NCI-H82 treated with DMSO at 0.1 percent for 48 hours (cell line): ENCODE data around the gene ADGRF3.
"Not testable (repeated sequence)": the region's sequence is repeated elsewhere in the genome, so short reads cannot be mapped to it uniquely, and the experiment has no call there.

Experiments
- DNase-seq: peaks from one replicate; lab custom pipeline; 2025; ENCODE audit not compliant: unreplicated experiment; lab: John Stamatoyannopoulos, UW

The ADGRF3 gene

DNA sequence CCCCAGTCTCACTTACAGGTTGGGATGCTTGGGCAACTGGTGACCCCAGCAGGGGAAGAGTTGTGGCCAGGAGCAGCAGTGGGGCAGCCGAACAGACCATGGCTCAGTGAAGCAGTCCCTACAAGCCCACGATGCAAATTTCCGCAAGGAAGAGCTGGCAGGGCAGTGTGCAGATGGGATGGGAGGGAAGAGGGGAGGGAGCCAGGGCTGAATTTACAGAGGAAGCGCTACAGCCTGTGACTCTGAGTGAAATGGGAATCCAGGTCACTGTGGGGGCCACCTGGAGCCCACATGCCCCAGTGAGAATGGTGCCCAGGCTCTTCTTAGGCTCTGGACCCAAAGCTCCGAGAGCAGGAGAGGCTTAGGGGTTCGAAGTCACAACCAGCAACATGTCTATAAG, 27.6 kb downstream of the ADGRF3 start:
- no peak for DNase-seq

DNA sequence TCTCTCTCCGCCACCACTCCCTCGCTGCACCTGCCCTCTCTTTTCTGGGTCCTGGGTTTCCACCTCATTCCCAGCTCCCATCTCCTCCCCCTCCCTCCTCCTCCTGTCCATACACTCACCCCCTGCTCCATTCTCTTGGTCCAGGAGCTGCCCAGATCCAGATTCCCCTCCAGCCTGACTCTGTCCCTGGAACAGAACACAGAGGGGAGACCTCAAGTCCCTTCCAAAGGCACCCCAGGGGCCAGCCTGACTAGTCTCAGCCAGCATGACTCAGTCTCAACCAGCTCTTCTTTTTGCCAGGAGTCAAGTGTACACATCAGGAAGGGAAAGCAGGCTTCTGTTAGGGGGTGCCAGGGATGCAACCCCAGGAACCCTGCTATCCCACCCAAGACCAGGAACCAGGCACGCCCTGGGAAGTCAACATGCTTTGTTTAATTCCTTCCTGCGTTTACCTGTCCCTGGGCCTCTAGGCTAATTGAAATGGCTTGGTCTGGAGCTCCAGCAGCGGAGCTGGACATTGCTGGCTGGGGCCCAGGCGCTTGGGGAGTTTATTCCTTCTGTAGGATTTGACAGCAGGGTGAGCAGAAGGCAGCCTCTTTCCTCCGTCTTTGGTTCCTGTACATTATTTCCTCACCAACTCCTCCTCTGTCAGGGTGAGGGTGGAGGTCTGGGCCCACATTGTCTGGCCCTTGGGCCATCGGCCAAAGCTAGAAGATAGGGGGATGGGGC, 29.0 kb downstream of the ADGRF3 start:
- no peak for DNase-seq

DNA sequence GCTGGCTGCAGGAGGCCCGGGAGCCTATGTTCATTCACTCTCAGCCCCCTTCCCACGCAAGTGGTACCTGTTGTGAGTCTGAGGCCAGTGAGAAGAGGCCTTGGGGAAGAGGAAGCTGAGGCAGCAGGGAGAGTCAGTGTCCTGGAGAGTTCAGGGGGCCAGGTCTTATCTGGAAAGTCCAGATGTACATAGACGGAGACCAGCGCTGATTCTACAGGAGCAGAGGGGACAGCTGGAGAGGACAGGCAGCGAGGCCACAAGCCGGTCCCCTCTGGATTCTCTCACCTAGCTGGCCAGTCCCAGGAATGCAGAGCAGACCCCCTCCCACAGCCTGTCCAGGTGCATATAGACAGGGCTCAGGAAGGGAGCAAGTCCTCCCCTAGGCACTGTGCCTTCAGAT, 29.7 kb downstream of the ADGRF3 start:
- no peak for DNase-seq

DNA sequence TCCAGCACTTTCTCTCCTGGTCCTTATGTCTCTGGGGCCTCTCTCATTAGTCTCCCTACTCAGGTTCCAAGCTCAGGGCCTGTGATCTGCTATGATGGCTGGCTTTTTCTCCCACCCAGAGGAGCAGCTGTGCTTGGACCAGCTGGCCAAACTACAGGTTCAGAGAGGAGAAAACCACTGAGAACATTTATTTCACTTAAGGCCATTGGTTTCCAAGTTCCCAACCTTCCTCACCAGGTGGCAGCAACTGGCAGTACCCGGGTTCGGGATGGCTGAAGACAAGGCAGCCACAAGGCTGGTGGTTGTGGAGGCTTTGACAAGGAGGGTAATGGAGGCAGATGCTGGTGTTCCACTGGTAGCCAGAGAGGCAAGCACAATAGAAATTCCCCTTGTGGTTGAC, 30.5 kb downstream of the ADGRF3 start:
- DNase-seq, result no peak

DNA sequence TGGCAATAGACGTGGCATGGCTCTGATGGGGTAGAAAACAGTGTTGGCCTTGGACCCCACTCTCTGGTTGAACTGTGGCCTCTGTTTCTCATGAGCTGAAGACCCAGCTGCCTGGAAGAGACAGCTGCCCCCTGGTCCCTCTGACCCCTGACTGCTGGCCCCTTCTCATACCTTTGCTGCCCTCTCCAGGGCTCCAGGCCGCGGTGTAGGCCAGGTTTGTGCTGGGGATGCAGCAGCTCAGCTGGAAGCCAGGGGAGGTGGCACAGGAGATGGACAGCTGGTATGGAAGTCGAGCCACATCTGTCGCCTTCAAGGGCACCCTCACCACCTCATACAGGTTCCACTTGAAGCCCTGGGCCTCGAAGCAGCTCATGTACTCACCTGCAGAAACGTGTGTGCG, 32.3 kb downstream of the ADGRF3 start:
- DNase-seq, result no peak

DNA sequence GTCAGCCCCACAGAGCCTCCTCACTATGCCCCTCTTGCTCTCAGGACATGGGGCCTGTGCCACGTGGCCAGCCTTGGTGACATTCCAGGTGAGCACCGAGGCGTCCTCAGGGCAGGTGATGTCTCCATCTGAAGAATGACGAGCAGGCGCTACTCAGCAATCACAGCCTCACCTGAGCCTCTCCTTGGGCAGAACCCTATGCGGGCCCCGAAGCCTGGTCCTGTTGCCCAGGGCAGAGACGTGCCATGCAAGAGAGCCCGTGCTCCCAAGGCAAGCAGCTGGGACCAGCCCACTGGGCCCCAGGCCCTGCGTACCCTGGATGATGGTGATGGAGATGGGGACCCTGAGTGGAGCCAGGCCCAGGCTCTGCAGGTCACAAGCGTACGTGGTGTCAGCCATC, 33.1 kb downstream of the ADGRF3 start:
- DNase-seq, result no peak

DNA sequence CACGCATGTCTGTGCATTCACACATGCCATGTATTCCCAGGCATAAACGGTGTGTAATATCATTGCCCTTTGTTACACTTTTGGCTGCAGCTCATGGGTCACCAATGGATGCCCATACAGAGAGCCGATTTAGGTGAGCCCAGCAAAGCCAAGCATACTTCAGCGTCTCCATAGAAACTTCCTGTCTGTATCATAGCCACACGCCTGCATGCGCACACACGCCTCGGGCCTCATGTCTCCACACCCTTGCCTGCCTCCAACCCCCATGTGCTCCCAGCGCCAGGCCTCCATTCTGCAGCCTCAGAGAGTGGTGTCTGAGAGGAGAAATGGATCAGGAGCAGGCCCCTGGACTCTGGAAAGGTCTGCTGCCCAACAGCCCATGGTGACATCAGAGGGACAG, 34.1 kb downstream of the ADGRF3 start:
- DNase-seq, result no peak

DNA sequence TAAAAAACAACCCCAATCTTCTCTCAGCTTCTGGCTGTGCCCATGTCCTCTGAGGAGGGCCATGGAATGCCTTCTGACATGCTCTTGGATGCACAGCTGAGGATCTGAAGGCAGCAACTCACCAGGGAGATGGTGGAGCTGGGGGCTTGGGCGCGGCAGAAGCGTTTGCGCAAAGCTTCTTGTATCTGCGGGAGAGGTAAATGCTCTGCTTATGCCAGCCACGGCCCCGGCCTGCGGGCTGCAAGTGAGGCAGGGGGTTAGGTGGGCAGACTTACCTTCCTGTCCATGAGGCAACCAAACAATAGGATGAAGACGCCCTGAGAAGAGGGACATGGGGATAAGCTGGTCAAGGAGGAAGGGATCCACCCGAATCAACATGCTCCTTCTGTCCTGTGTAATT, 36.7 kb downstream of the ADGRF3 start:
- no peak for DNase-seq

DNA sequence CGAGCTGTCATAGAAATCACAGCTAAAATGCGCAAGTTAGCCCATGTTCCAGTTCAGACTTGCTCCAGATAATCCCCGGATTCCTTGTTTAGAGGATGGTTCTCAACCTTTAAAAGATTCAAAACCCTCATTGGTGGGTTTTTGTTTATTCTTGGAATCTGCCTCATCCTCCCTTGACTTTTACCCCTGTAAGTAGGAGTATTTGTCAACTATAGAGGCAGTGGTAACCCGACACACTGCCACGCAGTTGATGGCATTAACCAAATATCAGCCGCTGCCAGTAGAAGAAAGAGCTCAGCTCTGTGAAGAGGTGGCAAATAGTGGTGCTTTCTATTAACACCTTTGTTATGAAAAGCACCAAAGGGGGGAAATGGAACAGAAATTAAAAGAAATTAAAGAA, 41.0 kb downstream of the ADGRF3 start:
- no peak for DNase-seq

DNA sequence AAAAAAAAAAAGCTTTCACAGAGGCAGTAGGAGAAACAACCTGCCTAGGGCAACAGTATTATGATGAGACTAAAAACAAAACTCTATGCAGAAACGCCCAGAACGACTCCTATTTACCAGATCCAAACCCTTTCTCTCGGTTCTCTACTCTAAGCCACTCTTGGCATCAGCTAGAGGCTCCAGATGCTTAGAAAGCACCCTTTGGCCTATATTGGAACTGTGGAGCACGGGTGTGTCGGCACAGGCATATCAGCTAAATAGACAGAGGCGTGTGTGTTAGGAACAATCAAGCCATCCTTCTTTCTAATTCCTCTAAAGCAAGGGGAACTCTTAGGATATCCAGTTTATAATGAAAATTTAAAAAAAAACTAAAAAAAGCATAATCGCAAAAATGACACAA, 41.5 kb downstream of the ADGRF3 start:
- not testable (repeated sequence) for DNase-seq

DNA sequence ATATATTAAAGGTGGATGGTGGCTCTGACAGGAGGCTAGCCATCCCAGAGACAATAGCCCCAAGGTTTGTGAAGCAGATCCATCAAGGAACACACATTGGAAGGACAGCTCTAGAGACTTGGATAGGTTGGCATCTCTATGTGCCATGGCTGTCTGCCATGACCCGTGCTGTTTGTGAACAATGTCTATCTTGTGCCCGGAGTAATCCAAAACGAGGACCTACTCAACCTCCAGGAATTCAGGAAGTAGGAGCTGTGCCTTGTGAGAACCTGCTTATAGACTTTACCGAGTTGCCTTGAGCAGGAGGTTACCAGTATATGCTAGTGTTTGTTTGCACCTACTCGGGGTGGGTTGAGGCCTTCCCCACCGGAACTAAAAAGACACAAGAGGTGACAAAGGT, 43.7 kb downstream of the ADGRF3 start:
- DNase-seq, result no peak

DNA sequence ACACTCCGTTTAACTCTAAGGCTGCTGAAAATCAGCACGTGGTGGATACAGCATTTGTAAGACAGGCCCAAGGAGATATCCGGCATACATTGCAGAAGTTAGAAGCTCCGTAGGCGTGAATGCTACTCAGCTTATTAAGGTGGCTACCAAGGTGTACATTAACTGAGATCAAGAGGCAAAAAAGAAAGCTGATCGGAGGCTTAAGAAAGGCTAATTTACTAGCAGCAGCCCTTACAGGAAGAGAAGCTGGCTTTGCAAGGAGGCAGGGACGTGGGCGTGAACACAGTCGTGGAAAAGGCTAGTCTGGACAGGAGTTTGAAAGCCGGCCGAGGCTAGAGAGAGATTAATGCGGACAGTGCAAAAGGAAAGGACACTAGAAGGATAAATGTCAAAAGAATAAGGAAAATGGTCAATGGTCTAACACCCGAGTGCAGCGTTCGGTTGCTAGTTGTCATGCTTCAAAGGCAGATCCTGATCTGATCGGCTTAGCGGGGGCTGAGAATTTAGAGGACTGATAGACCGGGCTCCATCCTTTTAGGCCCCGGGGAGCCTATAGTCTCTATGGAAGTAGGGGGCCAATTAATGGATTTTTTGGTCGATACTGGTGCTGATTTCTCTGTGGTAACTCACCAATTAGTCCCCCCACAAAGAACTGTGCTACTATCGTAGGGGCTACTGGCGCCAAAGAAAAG, 46.2 kb downstream of the ADGRF3 start:
- peak; percentile 12 for DNase-seq

DNA sequence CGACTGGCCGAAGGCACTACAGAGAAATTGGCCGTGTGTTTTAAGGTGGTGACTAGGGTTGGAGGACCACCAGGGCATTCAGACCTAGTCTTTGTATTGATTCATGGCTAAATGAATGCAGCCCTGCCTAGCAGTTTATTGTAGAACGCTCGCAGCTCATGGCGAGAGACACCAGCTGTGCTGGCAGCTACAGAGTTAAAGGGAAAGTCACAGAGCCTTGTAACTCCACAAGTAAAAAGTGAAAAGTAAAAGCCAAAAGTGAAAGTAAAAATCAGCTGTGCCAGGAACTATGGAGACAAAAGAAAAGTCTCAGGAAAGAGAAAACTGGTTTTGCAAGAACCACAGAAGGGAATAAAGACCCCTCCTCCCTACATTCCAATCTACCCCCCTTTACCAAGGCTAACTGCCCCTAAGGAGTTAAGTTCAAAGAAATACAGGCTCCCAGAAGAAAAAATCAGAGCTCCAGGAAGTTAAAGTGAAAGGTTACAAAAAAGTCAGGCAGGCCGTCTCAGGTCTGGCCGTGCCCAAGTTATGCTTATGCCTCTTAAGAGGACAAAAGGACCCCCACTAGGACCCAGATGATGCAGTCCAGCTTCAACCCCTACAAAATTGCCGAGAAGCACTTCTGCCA, 47.0 kb downstream of the ADGRF3 start:
- DNase-seq, result no peak

DNA sequence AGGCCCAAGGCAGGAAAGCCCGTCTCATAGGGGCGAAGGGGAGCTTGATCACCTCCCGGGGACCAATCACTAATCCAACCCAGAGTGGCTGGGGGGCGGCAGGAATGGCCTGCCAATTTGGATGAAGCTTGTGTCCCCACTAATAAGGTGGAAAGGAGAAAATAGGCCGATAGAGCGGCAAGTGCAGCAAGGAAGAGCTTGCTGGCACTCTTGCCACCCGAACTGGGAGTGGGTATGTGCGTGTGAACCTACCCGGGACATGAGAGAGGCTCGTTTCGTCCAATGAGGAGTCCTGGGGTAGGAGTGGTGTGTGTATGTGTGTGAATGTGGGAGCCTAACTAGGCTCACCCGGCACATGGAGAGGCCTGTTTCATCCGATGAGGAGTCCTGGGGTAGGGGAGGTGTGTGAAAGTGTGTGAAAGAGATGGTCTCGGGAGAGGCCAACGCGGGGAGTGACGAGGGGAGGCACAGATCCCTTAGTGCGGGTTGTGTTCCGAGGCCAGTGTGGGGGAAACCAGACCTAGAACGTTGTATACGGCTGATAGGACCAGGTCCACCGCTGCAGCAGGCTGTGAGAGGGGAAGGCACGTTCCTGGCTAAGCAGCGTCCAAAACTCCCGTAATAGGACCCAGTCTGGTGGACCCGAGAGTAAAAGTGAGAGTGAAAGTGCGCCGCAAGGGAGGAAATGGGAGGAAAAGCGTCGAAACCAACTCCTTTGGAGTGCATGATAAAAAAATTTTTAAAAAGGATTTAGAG, 47.8 kb downstream of the ADGRF3 start:
- no peak for DNase-seq

DNA sequence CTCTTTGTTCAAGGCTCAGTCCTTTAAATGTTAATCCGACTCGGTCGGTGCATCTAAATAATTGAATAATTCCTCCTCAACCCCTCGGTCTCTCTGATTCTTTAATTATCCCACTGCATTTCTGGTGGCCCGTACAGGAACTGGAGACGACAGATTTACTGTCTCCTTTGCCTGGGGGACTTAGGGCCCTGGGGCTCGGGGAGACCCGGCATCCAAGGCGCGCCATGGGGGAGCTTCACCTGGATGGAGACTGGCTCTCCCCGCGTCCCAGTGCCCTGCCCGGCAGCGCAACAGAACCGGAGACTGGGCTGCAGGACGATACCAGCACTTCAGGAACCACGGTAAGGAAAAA, 48.3 kb downstream of the ADGRF3 start:
- no peak for DNase-seq

DNA sequence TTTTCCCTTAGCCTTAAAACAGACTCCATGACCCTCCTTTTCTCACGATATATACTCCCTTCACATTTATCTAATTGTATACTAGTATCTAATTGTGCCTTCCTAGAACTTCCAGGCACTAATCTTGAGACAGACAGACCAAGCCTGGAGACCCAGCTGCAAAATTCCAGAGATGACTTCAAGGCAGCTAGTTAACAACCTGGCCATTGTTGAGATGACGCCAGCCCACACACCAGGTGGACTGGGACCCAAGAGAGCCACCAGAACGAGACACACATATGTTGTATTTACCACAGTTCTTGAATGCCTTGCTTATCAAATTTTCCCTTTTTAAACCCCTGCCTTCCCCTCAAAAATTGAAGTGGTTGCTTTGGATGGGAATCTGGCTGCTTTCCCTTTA, 49.5 kb downstream of the ADGRF3 start:
- DNase-seq, result no peak

DNA sequence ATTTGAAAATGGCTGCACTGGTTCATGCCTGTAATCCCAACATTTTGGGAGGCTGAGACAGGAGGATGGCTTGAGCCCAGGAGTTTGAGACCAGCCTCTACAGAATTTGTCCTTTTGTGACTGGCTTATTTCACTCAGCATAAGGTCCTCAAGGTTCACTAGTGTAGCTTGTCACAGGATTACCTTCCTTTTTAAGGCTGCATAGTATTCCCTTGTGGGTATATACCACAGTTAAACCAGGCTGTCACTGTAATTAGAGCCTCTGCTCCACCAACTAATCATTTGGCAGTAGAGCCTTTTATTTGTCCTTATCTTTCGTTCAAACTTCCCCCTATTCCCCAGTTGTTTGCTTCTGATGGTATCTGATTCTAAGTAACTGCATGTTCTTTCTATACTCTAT, 51.1 kb downstream of the ADGRF3 start:
- DNase-seq, result no peak

DNA sequence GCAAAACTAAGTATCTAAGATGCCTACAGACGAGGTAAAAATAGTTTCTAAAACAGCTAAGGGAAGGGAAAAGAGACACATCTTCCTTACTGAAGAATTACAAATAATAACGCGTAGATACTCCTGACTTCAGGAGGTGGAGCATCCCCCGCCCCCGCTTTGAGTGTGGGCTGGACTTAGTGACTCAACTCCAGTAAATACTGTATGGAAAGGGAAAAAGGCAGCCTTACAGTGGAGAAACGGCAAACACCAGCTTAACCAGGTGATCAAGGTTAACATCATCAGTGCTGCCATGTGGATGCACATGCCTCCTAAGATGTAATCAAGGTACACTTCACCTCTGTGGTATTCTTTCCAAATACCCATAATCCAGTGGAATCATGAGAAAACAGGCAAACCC, 53.9 kb downstream of the ADGRF3 start:
- DNase-seq, result no peak

DNA sequence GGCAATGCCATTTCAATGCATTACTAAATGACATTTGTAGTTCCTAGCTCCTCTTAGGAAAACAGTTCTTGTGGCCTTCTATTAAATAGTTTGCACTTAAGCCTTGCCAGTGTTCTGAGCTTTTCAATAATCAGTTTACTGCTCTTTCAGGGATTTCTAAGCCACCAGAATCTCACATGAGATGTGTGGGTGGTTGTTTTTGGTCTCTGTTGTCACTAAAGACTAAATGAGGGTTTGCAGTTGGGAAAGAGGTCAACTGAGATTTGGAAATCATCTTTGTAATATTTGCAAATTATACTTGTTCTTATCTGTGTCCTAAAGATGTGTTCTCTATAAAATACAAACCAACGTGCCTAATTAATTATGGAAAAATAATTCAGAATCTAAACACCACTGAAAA, 56.6 kb downstream of the ADGRF3 start:
- DNase-seq, result no peak

DNA sequence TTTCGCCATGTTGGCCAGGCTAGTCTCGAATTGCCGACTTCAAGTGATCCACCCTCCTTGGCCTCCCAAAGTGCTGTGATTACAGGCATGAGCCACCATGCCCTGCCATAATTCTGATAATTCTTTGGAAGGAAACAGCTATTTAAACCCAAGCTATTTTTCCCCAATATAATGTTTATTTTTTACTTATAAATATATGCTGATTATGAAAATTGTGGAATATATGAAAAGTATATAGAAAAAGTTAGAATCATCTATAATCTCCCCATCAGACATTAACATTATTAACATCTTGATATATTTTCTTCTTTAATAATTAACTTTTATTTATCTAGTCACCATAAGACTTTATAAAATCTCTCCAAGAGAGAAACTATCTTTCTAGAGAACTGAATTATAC, 60.7 kb downstream of the ADGRF3 start:
- no peak for DNase-seq

DNA sequence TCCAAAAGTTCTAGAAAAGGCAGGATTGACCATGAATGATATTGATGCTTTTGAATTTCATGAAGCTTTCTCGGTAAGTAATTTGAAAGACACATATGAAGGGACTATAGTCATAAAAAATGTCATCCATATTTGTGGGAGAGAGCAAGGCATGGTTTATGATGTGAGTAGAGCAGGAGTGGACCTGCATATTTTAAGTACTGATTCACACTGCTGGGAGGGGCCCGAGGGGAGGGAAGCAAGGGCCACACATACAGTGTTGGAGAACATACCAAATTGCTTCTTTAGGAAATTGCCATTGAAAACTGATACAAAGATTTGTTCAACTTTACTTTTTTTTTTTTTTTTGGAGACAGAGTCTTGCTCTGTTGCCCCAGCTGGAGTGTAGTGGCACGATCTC, 62.5 kb downstream of the ADGRF3 start:
- DNase-seq, result no peak

DNA sequence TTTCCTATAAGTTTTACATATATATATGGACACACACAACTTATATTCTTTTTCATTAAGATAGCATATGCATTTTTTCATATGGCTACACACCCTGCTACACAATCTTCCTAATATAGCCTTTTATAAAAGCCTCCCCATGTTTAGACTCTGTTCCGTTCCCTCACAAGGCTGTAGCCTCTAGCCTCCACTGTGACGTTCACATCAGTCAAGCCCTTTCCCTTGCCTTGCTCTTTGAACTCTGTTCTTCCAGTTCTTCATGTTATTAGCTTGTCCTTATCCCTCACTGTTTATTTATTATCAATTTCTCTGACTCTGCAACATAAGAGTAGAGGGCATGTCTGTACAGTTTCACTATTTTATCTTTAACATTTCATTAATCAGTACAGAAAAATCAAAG, 63.0 kb downstream of the ADGRF3 start:
- DNase-seq, result no peak
